Dermis blood vessel endothelial cell (primary cell): ENCODE data around the gene PPP1R15B. TPM values are rescaled to one million over a fixed set of nuclear protein-coding genes. Genes with fewer than 3 reads are reported as not detected.

Experiments used
- DNase-seq: peaks from one replicate; pipeline ENCODE4 v3.0.0; 2010
- total RNA-seq: library from RNA; depleted of rRNA; stranded (reverse); fragments of >200 nt; gene quantifications from 2 replicates; pipeline ENCODE4 v1.2.3, GENCODE V29; 2014

The PPP1R15B gene
- total RNA-seq, 1 donor from 2014 or later: 28.2 TPM

GRCh38 chr1:204398197-204399125 lies 13.2 kb downstream of the PPP1R15B start:
- peak; percentile 90 for DNase-seq

DNA sequence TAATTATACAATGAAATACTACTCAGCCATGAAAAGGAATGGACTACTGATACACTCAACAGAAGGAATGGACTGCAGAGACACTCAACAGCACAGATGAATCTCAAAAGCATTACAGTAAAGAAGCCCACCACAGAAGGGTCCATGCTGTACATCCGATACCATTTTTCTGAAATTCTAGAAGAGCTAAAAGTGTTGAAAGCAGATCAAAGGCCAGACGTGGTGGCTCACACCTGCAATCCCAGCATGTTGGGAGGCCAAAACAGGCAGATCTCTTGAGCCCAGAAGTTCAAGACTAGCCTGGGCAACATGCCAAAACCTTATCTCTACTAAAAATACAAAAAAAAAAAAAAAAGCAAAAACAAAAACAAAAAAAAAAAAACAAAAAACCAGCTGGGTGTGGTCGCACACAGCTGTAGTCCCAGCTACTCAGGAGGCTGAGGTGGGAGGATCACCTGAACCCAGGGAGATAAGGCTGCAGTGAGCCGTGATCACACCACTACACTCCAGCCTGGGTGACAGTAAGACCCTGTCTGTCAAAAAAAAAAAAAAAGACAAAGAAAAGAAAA lies 15.5 kb downstream of the PPP1R15B start:
- DNase-seq: no peak

- DNase-seq: no peak
Measured at GRCh38 chr1:204391629-204392028, 20.0 kb downstream of the PPP1R15B start.

- DNase-seq: no peak
Measured at GRCh38 chr1:204390751-204391466, 20.7 kb downstream of the PPP1R15B start.

DNA sequence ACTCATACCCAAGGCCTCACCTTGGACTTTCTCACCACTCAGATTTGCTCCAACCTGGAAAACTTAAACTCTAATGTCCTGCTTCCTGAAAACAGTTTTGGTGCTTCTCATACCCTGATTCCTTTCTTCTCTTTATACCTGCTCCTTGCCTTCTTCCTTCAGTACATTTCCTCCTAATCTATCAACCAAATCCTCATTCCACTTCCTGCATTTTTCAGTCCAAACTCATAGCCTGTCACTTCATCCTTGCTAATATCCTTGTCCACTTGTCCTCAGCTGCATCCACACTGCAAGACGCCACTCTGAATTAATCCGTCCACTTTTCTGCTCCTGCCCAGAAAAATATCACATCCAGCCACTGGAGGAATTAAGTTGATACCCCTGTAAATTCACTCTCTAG lies 25.9 kb downstream of the PPP1R15B start:
- DNase-seq: no peak

DNA sequence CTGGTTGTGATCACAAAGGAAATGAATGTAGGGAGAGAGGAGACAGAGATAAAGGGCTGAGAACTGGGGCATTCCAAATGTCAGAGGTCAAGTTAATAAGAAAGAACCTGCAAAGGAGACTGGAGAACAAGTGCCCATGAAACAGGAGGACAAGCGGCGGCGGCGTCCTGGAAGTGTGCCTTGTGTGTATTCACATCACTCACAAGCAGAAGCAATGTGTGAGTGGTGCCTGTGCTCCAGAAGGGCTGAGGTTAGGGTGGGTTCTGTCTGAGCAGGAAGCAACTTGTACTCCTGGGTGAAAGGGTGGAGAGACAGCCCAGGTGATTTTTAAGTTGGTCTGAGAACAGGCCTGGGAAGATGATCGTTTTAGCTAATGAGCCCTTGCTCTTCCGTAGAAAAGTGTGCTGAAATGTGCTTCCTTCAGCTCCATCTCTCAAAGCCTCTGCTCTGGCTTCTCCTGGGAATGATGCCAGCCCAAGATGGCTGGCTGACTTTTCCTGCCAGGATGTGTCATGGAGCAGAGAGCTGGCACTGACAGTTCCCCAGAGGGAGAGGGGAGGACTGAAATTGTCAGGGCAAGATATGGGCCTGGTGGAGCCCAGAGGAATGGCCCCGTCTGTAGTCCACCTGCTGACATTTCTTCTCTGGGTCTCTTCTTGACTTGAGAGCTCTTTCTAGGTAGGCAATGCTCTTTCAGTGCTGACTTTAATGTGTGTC lies 26.8 kb downstream of the PPP1R15B start:
- DNase-seq: peak; percentile 76

- no peak for DNase-seq
Measured at GRCh38 chr1:204383163-204383904, 28.3 kb downstream of the PPP1R15B start.

- no peak for DNase-seq
Measured at GRCh38 chr1:204382714-204383083, 28.9 kb downstream of the PPP1R15B start.

DNA sequence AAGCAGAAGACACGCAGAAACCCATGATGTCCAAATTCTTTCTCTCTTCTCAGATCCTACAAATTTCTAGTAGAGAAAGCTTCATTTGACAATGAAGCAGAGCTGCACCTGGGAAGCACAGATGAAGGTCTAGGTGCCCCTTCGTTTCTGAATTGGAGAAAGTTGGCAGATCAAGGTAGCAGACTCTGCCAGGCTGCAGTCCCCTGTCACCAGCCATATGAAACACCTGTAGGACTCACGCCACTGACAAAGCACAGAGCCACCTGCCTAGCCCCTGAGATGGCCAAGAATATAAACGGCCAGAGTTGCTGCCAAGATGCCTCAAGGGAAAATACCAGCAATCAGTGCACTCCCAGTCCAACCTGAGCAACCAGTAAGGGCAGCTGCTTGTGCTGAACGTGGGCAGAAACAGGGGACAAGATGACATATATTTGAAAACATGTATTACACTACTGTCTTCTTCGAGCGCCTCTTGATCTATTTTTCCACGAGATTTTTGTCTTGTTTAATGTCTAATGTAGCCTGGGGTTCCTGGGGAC lies 31.3 kb downstream of the PPP1R15B start:
- no peak for DNase-seq

DNA sequence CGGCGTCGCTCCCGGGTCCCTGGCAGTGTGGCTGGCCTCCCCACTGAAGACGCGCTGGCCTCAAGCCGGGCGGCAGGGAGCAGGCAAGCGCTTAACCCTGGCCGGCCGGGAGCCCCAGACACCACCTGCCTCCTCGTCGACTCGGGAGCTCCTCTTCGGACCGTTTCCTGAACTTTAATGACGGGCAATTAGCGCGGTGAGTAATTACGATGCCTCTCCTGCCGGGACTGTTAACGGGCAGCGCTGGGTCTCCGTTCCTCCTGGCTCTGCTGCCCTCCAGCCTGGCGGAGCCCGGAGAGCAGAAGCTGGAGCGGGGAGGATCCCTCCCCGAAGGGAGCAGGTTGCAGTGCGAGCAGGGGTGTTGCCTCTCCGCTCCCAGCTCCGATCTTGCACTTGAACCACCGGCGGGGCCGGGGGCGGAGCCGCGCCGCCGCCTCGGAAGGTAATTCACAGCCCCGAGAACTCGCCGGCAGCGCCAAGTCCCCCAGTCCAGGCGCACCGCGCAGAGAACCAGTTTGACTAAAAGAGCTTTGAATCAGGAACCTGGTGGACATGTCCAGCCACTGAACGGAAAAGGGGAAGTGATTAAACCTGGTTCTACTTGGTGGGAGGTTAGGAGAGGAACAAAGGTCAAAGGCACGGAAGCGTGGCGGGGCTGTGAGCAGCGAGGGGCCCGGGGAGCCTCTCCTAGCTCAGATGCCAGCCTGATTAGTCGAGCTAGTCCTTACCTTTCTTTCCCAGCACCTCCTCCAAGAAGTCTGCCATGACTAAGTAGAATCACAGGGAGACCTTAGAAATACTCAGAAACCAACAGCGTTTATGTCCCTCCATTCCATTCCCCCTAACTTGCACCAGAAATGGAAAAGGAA lies 33.6 kb downstream of the PPP1R15B start:
- peak; percentile 44 for DNase-seq

DNA sequence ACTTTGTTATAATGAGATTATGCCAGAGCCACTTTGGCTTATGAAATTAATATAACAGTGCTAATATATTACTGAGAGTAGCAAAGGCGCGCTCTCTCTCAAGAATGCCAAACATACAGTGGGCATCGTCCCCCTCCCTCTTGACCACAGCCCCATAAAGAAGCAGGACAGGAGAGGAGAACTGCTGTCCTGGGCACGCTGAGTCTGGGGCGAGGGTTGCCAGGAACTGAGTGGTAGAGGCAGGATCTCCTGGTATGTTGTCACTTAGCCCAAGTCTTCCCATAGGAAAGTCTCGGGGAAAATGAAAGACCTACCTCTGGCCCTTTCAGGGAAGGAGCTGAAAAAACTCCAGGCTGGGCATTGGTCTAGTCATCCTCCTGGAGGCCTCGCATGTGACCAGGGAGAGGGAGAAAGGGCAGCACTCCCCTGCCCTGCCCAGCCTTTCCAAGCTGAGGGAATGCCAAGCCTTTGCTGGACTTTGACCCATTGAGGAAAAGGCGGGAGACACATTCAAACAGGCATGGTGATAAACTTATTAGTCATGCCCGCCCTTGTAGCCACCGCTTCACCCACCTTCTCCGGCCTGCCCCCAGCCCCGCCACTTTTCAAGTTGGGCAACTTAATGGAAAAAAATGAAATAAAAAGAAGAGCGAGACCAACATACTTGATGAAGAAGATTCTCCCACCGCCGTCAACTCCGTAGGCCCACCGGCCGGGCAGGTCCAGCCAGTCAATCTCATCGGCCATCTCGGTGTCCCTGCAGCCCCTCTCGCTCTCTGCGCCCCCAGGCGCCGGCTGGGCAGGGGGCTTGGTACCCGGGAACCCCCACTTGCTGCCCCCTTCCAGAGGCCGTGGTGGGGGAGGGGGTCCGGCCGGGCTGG lies 34.5 kb downstream of the PPP1R15B start:
- peak; percentile 34 for DNase-seq

DNA sequence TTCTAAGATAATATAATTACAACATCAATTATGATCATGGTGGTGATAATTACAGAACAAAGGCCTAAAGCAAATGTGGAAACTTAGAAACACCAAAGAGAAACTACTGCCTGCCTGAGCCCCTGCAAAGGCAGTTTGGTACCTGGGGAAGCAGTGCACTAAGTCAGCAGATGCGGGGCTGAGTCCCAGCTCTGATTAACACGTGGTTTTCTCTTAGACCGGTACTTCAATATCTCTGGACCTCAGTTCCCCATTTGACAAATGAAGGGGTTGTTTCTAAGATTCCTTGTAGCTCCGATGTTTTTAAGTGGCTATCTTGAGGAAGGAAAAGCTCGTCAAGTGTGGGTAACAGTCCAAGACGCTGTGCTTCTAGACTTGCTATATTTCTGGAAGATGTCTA lies 35.2 kb downstream of the PPP1R15B start:
- no peak for DNase-seq

DNA sequence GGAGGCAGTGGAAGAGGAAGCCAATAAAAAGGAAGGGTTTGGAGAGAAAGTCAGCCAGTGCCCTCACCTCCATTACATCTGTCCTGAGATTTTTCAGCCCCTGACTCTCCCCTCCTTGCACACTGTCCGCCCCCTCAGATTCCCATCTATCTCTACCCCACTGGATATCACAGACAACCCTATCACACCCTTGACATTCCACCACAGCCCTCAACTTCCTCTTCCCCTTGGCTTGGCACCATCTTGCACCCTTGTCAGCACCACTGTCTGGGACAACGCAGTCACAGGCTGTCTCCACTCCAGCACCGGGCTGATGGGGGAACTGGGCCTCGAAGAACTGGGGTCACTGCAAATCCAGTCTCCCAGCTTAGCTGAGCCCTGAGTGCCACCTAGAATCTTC lies 37.7 kb downstream of the PPP1R15B start:
- DNase-seq: no peak

DNA sequence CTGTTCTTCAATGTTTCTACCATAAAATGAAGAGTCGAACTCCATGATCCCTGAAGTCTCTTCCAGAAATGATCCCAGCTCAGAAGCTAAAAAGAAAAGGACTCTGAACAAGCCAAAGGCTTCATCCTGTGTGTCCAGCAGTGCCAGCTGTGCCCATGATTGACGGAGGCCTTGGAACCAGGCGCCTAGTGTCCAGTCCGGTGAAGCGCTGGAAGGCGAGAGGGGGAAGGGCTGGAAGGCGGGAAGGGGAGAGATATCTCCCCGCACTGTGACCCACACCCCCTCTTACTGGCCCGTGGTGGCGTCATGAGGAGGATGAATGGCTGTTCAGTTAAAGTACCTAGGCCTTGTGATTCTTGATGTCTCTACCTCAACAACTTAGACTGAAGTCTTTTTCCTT lies 41.4 kb downstream of the PPP1R15B start:
- no peak for DNase-seq

GRCh38 chr1:204368996-204369726 lies 42.5 kb downstream of the PPP1R15B start:
- peak; percentile 60 for DNase-seq

- DNase-seq: peak; percentile 38
Measured at GRCh38 chr1:204367956-204368355, 43.7 kb downstream of the PPP1R15B start.

DNA sequence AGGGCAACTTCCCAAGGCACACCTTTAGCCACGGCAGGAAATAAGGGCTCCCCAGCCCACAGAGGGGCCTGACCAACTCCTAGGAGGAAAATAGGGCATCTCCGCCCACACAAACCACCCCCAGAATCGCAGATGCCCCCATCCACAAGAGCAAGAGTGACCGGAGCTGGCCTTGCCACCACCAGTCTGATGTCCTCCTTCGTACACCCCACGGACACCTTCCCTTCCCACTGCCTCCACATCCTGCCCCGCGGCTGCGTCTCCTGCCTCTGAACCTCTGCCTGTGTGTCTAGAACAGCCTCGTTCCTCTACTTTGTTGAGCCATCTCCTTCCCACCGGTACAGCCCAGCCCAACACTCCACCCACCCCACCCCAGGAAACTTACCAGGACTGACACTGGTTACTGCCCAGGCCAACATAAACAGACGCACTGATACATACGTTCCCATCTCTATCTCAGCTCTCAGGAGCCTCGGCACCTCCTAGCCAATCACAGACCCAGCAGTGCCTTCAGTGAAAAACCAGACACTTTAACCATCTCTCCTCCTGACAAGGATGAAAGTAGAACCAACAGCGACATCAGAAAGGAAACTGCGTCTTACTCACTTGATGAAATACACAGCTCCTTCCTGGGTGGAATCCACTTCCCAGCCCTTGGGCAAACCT lies 44.3 kb downstream of the PPP1R15B start:
- DNase-seq: no peak

DNA sequence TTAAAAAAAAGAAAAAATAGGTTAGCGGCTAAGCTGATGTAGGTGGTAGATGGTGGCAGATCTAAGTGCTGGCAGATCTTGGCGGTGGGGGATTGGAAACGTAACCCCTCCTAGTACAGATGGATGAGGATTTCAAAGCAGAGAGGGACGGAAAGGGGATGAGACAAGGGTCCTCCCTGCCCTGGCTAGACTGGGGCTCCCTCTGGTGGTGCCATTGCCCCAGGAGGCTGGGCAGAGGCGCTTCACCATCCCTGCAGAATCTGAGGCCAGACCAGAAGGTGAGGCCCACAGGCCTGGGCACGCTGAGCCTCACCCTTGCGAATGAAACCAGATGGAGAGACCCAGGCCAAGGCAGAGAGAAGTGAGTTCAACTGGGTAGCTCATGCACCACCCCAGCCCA lies 44.9 kb downstream of the PPP1R15B start:
- DNase-seq: no peak
